Measurements from ENCODE around the gene CBS.
"Not testable (repeated sequence)": the region's sequence is repeated elsewhere in the genome, so short reads cannot be mapped to it uniquely, and the experiment has no call there.

- TF ChIP-seq RAD21 (conservative IDR thresholded peaks at IDR 0.05 in 1 of 2, IDR thresholded peaks at IDR 0.05 in 1 of 2); KDM1A (IDR thresholded peaks at IDR 0.05; ENCODE audit: low read depth); REST (IDR thresholded peaks at IDR 0.05); MAX (IDR thresholded peaks at IDR 0.05); POLR2A (IDR thresholded peaks at IDR 0.05; ENCODE audit: low read length); ZC3H11A (IDR thresholded peaks at IDR 0.05); POLR2AphosphoS2 (conservative IDR thresholded peaks at IDR 0.05; ENCODE audit: low read length); RFX5 (IDR thresholded peaks at IDR 0.05); HDAC2 (IDR thresholded peaks at IDR 0.05); ATOH8 (CRISPR knock-in tag; IDR thresholded peaks at IDR 0.05; ENCODE audit: low read depth); PHF8 (IDR thresholded peaks at IDR 0.05; ENCODE audit: borderline replicate concordance, low read depth); EP300 (IDR thresholded peaks at IDR 0.05): not testable (repeated sequence)
- TF ChIP-seq, protein P1, sequence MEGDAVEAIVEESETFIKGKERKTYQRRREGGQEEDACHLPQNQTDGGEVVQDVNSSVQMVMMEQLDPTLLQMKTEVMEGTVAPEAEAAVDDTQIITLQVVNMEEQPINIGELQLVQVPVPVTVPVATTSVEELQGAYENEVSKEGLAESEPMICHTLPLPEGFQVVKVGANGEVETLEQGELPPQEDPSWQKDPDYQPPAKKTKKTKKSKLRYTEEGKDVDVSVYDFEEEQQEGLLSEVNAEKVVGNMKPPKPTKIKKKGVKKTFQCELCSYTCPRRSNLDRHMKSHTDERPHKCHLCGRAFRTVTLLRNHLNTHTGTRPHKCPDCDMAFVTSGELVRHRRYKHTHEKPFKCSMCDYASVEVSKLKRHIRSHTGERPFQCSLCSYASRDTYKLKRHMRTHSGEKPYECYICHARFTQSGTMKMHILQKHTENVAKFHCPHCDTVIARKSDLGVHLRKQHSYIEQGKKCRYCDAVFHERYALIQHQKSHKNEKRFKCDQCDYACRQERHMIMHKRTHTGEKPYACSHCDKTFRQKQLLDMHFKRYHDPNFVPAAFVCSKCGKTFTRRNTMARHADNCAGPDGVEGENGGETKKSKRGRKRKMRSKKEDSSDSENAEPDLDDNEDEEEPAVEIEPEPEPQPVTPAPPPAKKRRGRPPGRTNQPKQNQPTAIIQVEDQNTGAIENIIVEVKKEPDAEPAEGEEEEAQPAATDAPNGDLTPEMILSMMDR (IDR thresholded peaks at IDR 0.05) = not testable (repeated sequence)
Observed at GRCh38 chr21:43037918-43038658, 37.5 kb downstream of the CBS start.

Measured in A549 (cell line).